ENCODE measurements around the gene PKNOX1. TPM values are rescaled to one million over a fixed set of nuclear protein-coding genes. Genes with fewer than 3 reads are reported as not detected.
"Not testable (repeated sequence)": the region's sequence is repeated elsewhere in the genome, so short reads cannot be mapped to it uniquely, and the experiment has no call there.

Gene PKNOX1, protein sequence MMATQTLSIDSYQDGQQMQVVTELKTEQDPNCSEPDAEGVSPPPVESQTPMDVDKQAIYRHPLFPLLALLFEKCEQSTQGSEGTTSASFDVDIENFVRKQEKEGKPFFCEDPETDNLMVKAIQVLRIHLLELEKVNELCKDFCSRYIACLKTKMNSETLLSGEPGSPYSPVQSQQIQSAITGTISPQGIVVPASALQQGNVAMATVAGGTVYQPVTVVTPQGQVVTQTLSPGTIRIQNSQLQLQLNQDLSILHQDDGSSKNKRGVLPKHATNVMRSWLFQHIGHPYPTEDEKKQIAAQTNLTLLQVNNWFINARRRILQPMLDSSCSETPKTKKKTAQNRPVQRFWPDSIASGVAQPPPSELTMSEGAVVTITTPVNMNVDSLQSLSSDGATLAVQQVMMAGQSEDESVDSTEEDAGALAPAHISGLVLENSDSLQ
- total RNA-seq, result 25.1 and 28.8 TPM in 2 replicates

DNA sequence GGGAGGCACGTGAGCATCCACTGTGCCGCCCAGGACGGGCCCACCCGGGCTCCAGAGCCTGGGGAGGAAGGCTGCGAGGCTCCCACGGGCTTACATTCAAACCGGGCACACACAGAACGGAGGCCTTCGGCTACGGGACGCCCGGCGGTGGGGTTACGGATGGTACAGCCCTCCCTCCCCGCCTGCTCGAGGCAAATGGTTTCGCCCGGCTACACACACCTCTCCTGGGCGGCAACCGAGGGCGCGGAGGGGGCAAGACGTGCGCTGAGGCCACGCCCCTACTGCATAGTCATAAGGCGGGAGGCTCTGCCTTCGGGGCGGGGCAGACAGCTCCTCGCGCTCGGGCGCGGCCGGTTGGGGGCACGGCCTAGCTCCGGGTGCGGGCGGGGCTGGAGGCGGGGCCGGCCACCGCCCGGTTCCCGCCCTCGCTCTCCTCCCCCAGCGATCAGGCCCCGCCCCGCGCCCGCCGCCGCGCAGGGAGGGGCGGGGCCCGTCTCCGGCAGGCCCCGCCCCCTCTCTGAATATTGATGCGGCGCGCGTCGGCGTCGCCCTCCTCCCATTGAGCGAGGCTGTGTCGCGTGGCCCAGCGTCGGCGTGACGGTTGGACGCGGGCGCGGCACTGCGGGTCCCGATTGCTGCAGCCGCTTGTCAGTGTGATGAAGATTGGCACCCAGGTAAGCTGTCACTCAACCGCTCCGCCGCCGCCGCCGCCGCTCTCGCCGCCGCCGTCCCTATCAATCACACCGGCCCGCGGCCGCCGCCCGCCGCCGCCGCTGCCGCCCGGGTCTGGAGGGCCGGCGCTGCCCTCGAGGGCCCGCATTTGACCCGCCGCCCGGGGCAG is at the start of gene PKNOX1:
Gene PKNOX1 (plus strand): TSS at position 572 of the 841 bp plus-strand sequence. CDS start 29,820 bp downstream, outside the sequence.
- DNase-seq (ENCODE audit: low spot score), result peak; percentile 99
- peak within 1 kb of the TSS; percentile 87 for H3K4me3 Mint-ChIP-seq
- no peaks in the 10 kb centered on the region for H3K27me3 Mint-ChIP-seq (ENCODE audit: insufficient read depth)
- H3K27ac Mint-ChIP-seq, result peak within 1 kb of the TSS; percentile 87
- intact Hi-C loops (cut with micrococcal nuclease), result loop anchor here (1.0 to 5.0 kb wide), 4 partner anchors 50 to 683 kb away; partner anchors contain the start of genes HSF2BP, NDUFV3, RRP1B and WDR4
- no peaks in the 10 kb centered on the region for H3K9me3 Mint-ChIP-seq
- peaks cover 25% of the 10 kb centered on the region for H3K4me1 Mint-ChIP-seq (ENCODE audit: low read depth)
- H3K36me3 Mint-ChIP-seq (ENCODE audit: low read depth), result peaks cover 17% of the 10 kb centered on the region

DNA sequence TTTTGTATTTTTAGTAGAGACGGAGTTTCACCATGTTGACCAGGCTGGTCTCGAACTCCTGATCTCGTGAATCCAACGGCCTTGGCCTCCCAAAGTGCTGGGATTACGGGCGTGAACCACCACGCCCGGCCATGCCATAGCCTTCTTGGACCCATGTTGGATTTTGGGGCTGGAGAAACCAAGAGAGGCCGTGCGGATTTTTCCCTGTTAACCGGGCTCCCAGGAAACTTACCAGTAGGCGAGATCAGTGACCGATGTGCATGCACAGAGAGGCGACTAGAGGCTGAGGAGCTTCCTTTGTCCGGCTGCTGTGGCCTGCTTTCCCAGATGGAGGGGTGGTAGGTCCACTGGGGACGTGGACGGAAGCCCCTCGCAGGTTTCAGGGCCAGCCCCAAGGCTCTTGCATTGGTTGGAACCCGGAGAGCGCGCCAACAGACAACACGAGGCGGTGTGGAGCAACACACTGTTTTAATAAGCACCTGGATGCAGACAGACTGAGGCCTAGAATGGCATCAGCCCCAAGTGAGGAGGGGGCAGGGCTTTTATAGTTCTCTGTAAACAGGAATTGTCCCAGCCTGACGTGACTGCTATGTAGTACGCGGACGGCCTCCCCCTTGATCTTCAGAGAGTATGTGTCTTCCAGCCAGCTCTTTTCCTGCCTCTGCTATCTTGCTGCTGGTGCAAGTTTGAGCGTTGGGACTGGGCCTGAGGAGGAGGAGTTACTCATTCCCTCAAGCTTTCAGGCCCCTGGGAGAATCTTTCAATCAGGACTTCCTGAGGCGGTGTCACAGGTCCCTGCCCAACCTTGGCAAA is 49.0 kb upstream of the PKNOX1 start, which contains the start of gene ERVH48-1:
Gene ERVH48-1 (minus strand): TSS at position 517 of the 813 bp plus-strand sequence. CDS start 6,624 bp downstream, outside the sequence.
- Mint-ChIP-seq H3K27me3 (ENCODE audit: insufficient read depth) (no peaks in the 10 kb centered on the region), H3K27ac (peak within 1 kb of the TSS; percentile 67), H3K9me3 (no peaks in the 10 kb centered on the region), H3K36me3 (ENCODE audit: low read depth) (no peaks in the 10 kb centered on the region), H3K4me1 (ENCODE audit: low read depth) (peaks cover 16% of the 10 kb centered on the region), H3K4me3 (peak within 1 kb of the TSS; percentile 35)
- DNase-seq (ENCODE audit: low spot score), result no peak
- intact Hi-C loops (cut with micrococcal nuclease), result no loop called here

DNA sequence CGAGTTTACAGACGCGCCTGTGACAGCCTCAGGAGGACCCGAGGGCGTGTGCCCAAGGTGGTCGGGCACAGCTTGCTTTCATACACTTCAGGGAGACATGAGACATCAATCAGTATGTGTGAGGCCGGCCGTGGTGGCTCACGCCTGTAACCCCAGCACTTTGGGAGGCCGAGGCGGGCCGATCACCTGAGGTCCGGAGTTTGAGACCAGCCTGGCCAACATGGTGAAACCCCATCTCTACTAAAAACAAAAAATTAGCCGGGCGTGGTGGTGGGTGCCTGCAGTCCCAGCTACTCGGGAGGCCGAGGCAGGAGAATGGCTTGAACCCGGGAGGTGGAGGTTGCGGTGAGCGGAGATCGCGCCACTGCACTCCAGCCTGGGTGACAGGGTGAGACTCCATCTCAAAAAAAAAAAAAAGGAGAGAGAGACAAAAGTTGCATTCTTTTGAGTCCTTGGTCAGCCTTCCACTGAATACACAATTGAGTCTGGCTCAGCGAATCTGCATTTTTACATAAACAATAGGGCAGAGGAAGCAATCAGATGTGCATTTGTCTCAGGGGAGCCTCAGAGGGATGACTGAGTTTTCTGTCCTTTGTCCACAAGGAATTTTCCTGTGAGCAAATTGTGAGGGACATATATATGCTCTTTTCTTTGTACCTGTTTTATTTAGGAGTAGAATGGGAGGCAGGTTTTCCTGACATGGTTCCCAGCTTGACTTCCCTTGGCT is 46.7 kb upstream of the PKNOX1 start:
- DNase-seq (ENCODE audit: low spot score); H3K27me3 Mint-ChIP-seq (ENCODE audit: insufficient read depth); intact Hi-C loops (cut with micrococcal nuclease); H3K27ac Mint-ChIP-seq; H3K36me3 Mint-ChIP-seq (ENCODE audit: low read depth); H3K9me3 Mint-ChIP-seq; H3K4me3 Mint-ChIP-seq: not testable (repeated sequence)
- peaks cover 16% of the 10 kb centered on the region for H3K4me1 Mint-ChIP-seq (ENCODE audit: low read depth)

DNA sequence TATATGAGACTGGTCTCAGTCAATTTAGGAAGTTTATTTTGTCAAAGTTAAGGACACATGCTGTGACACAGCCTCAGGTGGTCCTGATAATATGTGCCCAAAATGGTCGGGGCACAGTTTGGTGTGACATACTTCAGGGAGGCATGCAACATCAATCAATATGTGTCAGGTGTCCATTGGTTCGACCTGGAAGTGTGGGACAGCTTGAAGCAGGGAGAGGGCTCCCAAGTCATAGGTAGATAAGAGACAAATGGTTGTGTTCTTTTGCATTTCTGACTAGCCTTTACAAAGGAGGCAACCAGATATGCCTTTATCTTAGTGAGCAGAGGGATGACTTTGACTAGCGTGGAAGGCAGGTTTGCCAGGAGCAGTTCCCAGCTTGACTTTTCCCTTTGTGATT is 44.4 kb upstream of the PKNOX1 start:
- Mint-ChIP-seq H3K9me3 (no peaks in the 10 kb centered on the region), H3K36me3 (ENCODE audit: low read depth) (no peaks in the 10 kb centered on the region), H3K27ac (no peak overlapping the region), H3K4me1 (ENCODE audit: low read depth) (no peaks in the 10 kb centered on the region), H3K27me3 (ENCODE audit: insufficient read depth) (no peaks in the 10 kb centered on the region), H3K4me3 (no peak overlapping the region)
- intact Hi-C loops (cut with micrococcal nuclease), result no loop called here
- DNase-seq (ENCODE audit: low spot score), result no peak

DNA sequence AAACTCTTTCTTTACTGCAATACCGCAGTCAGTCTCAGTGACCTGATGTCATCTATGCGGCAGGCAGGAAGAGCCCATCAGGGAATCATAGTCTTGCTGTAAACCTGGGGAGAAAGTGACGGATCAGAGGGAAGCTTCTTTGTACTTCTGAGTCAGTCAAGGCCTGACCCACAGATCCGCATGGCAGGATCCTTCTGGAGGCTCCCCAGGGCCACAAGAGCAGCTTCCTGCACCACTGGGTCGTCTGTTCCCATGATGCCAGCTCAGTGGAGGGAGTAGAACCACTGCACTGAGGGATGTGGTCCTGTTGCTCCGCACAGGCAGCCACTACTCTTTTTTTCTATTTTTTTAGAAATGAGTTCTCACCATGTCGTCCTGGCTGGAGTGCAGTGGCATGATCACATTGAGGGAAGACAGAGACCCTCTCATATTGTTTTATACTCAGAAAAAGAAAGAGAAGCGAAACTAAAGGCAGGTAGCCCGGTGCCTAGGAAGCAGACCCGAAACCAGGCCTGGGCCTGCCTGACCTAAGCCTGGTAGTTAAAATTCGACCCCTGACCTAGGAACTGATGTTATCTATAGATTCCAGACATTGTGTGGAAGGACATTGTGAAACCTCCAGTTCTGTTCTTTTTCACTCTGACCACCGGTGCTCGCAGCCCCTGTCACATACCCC is 42.7 kb upstream of the PKNOX1 start:
- DNase-seq (ENCODE audit: low spot score), result no peak
- Mint-ChIP-seq H3K4me3 (no peak overlapping the region), H3K4me1 (ENCODE audit: low read depth) (no peaks in the 10 kb centered on the region), H3K9me3 (no peaks in the 10 kb centered on the region), H3K27ac (no peak overlapping the region), H3K36me3 (ENCODE audit: low read depth) (no peaks in the 10 kb centered on the region), H3K27me3 (ENCODE audit: insufficient read depth) (no peaks in the 10 kb centered on the region)
- intact Hi-C loops (cut with micrococcal nuclease), result no loop called here

DNA sequence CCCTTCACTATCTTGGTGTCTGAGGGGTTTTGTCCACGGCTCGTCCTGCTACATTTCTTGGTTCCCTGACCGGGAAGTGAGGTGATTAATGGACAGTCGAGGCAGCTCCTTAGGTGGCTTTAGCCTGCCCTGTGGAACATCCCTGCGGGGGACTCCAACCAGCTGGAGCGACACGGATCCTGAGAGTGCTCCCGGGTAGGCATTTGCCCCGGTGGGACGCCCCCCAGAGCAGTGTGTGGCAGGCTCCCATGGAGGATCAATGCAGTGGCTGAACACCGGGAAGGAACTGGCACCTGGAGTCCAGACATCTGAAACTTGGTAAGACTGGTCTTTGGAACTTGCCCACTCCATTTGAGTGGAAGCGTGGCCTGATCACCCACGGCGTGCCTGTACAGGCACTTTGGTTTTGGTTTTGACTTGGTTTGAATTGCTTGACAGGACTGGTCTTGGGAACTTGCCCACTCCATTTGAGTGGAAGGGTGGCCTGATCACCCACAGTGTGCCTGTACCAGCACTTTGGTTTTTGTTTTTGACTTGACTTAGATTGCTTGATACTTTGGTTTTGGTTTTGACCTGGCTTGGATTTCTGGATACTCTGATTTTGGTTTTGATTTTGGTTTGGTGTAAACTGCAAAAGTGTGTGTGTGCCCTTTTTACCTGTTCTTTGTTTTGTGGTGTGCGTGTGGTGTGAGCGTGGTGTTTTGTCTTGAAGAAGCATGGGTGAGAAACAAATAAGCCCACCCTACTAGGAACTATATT is 41.8 kb upstream of the PKNOX1 start:
- H3K27ac Mint-ChIP-seq; intact Hi-C loops (cut with micrococcal nuclease); H3K36me3 Mint-ChIP-seq (ENCODE audit: low read depth); H3K27me3 Mint-ChIP-seq (ENCODE audit: insufficient read depth); H3K4me1 Mint-ChIP-seq (ENCODE audit: low read depth); H3K4me3 Mint-ChIP-seq; DNase-seq (ENCODE audit: low spot score); H3K9me3 Mint-ChIP-seq: not testable (repeated sequence)

DNA sequence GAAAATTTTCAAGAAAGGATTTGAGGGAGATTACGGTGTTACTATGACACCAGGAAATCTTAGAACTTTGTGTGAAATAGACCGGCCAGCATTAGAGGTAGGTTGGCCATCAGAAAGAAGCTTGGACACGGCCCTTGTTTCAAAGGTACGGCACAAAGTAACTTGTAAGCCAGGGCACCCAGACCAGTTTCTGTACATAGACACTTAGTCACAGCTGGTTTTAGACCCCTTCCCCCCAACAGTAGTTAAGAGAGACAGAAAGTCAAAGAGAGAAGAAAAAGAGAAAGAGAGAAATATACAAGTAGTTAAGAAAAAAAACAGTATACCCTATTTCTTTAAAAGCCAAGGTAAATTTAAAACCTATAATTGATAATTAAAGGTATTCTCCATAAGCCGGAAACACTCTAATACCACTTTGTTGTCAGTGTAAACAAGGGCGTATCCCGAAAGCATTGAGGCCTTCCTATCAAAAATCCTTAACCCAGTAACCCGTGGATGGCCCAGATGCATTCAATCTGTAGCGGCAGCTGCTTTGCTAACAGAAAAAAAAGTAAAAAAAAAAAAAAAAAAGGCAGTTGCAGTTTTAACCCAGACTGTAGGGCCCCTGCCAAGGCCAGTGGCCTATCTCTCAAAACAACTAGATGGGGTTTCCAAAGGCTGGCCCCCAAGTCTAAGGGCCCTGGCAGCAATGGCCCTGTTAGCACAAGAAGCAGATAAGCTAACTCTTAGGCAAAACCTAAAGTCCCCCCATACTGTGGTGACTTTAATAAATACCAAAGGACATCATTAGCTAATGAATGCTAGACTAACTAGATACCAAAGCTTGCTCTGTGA is 41.0 kb upstream of the PKNOX1 start:
- H3K4me3 Mint-ChIP-seq; DNase-seq (ENCODE audit: low spot score); H3K36me3 Mint-ChIP-seq (ENCODE audit: low read depth); H3K9me3 Mint-ChIP-seq; intact Hi-C loops (cut with micrococcal nuclease); H3K4me1 Mint-ChIP-seq (ENCODE audit: low read depth); H3K27ac Mint-ChIP-seq; H3K27me3 Mint-ChIP-seq (ENCODE audit: insufficient read depth): not testable (repeated sequence)

DNA sequence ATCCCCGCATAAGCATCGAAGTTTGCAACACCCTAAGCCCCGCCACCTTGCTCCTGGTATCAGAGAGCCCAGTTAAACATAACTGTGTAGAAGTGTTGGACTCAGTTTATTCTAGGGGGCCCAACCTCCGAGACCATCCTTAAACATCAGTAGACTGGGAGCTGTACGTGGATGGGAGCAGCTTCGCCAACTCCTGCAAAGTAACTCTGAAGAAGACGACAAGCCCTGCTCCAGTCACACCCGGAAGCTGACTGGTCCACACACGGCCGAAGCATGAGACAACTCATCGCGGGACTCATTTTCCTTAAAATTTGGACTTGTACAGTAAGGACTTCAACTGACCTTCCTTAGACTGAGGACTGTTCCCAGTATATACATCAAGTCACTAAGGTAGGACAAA is 40.4 kb upstream of the PKNOX1 start:
- H3K27me3 Mint-ChIP-seq (ENCODE audit: insufficient read depth); H3K9me3 Mint-ChIP-seq; DNase-seq (ENCODE audit: low spot score); H3K4me3 Mint-ChIP-seq; H3K36me3 Mint-ChIP-seq (ENCODE audit: low read depth); intact Hi-C loops (cut with micrococcal nuclease); H3K4me1 Mint-ChIP-seq (ENCODE audit: low read depth); H3K27ac Mint-ChIP-seq: not testable (repeated sequence)

DNA sequence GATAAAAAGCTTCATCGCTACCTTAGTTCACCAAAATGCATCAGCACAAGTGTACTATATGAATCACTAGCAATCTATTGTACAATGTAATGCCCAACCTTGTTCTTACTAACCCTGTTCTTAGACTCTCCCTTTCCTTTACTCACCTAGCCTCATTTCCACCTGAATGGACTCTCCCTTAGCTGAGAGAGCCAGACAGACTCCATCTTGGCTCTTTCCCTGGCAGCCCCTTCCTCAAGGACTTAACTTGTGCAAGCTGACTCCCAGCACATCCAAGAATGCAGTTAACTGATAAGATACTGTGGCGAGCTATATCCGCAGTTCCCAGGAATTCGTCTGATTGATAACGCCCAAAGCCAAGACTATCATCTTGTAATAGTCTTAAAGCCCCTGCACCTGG is 38.0 kb upstream of the PKNOX1 start:
- DNase-seq (ENCODE audit: low spot score); intact Hi-C loops (cut with micrococcal nuclease); H3K27ac Mint-ChIP-seq; H3K4me3 Mint-ChIP-seq; H3K36me3 Mint-ChIP-seq (ENCODE audit: low read depth); H3K9me3 Mint-ChIP-seq; H3K27me3 Mint-ChIP-seq (ENCODE audit: insufficient read depth); H3K4me1 Mint-ChIP-seq (ENCODE audit: low read depth): not testable (repeated sequence)

DNA sequence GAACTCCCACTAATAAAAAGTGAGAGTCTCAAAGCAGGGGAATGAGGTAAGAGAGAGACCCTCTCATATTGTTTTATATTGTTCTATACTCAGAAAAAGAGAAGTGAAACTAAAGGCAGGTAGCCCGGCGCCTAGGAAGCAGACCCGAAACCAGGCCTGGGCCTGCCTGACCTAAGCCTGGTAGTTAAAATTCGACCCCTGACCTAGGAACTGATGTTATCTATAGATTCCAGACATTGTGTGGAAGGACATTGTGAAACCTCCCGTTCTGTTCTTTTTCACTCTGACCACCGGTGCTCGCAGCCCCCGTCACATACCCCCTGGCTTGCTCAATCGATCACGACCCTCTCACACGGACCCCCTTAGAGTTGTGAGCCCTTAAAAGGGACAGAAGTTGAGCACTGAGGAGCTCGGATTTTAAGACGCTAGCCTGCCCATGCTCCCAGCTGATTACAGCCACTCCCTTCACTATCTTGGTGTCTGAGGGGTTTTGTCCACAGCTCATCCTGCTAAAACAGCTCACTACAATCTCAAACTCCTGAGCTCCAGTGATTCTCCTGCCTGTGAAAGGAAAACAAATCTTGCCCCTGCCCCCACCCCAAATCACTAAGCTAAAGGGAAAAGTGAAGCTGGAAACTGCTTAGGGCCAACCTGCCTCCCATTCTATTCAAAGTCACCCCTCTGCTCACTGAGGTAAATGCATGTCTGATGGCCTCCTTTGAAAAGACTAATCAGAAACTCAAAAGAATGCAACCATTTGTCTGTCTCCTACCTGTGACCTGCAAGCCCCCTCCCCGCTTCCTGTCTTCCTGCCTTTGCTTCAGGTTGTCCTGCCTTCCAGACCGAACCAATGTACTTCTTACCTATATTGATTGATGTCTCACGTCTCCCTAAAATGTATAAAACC is 37.1 kb upstream of the PKNOX1 start:
- H3K27me3 Mint-ChIP-seq (ENCODE audit: insufficient read depth); H3K36me3 Mint-ChIP-seq (ENCODE audit: low read depth); H3K27ac Mint-ChIP-seq; H3K4me3 Mint-ChIP-seq; H3K4me1 Mint-ChIP-seq (ENCODE audit: low read depth); DNase-seq (ENCODE audit: low spot score); H3K9me3 Mint-ChIP-seq; intact Hi-C loops (cut with micrococcal nuclease): not testable (repeated sequence)

Data from activated T-helper 1 cell treated with anti-CD3 and anti-CD28 coated beads, Interleukin-12 subunit alpha, Interleukin-12 subunit beta, Interleukin-2, Interleukin-4 antibody, amounts not matched to agents 30 ng/mL and 10 ng/mL and 1 ng/mL, durations not matched to agents 14 hours and 24 hours and 36 hours (primary cell).